ENCODE results near the gene EIF3D.

Gene EIF3D

DNA sequence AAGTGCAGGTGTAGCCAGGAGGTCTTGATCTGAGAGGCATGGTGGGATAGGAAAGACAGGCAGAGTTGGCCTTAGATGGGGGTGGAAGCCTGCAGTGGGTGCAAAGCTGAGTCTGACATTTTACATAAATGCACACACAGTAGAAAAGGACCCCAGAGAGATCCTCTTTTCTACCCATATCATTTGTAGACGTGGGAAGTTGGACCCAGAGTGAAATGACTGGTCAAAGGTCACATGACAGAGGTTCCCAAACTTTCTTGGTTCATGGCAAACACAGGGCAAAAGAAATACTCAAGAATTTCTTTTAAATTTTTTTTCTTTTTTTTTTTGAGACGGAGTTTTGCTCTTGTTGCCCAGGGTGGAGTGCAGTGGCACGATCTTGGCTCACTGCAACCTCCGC, 16.0 kb downstream of the EIF3D start (continued):
- TF ChIP-seq PPARA (CRISPR knock-in tag; IDR thresholded peaks at IDR 0.05; ENCODE audit: borderline replicate concordance) (no peak), ZFP30 (CRISPR knock-in tag; IDR thresholded peaks at IDR 0.05) (no peak), ZFP3 (CRISPR knock-in tag; IDR thresholded peaks at IDR 0.05) (no peak)

DNA sequence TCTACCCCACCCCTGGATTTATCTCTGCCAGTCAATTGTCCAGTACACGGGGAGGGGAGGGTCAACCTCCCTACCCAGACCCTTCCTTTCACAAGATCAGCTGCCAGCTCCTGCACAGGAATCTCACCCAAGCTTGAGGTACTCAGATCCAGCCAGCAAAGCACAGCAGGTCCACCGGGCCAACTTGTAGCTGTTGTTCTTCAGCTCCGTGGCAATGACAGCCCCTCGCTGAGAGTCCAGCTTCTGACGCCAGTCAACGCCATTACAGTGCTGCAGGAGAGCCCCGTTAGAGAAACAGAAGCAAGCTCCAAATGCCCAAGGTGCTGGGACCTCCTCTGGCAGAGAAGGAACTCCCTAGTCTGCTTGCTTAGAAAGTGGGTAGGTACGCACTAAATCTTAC, 16.6 kb downstream of the EIF3D start:
- TF ChIP-seq ISL1 (CRISPR knock-in tag; IDR thresholded peaks at IDR 0.05) (no peak), PPARA (CRISPR knock-in tag; IDR thresholded peaks at IDR 0.05; ENCODE audit: borderline replicate concordance) (no peak), BACH2 (CRISPR knock-in tag; IDR thresholded peaks at IDR 0.05; ENCODE audit: borderline replicate concordance) (no peak)
- TF ChIP-seq, protein P1, sequence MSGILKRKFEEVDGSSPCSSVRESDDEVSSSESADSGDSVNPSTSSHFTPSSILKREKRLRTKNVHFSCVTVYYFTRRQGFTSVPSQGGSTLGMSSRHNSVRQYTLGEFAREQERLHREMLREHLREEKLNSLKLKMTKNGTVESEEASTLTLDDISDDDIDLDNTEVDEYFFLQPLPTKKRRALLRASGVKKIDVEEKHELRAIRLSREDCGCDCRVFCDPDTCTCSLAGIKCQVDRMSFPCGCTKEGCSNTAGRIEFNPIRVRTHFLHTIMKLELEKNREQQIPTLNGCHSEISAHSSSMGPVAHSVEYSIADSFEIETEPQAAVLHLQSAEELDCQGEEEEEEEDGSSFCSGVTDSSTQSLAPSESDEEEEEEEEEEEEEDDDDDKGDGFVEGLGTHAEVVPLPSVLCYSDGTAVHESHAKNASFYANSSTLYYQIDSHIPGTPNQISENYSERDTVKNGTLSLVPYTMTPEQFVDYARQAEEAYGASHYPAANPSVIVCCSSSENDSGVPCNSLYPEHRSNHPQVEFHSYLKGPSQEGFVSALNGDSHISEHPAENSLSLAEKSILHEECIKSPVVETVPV (CRISPR knock-in tag; IDR thresholded peaks at IDR 0.05): no peak
- no peak for ATAC-seq

DNA sequence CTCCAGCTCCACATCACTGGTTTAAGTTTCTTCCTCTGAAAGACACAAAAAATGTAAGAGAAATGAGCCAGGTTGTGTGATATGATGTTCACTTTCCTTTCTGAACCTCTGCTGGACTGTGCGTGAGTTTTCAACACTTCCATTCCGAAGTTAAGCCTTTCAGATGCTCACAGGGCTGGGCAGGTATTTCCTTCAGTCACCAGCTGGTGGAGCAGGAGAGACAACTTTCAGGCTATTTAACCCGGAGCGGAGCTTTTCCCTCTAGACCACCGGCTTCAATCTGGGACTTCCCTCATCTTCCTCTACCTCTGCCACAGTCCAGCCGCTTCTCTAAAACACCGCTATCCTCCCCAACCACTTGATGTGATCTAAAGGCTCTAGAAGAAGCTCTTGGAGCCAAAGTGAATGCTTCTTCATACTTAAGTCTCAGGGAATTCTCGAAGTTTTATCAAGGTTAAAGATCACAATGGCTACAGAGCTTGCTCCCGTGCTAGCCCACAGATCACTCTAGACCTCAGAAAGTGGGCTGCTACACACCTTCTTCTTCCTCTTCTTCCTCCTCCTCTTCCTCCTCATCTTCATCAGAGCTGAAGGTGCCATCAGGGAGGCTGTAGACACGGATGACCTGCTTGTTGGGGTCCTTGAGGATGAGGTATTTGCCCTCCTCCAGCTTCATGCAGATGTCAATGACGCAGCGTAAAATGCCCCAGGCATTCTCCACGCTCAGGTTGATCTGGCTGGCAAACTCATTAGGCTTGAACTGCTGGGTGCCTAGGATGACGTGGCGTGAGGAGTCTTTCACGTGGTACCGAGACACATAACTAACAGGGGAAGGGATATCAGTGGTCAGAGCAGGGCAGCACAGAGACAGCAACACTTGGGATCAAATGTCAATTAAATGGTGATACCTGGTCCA, 17.7 kb downstream of the EIF3D start:
- peak; percentile 64 for ATAC-seq
- TF ChIP-seq GLIS3 (CRISPR knock-in tag; IDR thresholded peaks at IDR 0.05) (no peak), BACH2 (CRISPR knock-in tag; IDR thresholded peaks at IDR 0.05; ENCODE audit: borderline replicate concordance) (no peak), ZFP30 (CRISPR knock-in tag; IDR thresholded peaks at IDR 0.05) (no peak), OSR1 (CRISPR knock-in tag; IDR thresholded peaks at IDR 0.05) (no peak), ZFP3 (CRISPR knock-in tag; IDR thresholded peaks at IDR 0.05) (no peak), ISL1 (CRISPR knock-in tag; IDR thresholded peaks at IDR 0.05) (no peak), ESRRG (CRISPR knock-in tag; IDR thresholded peaks at IDR 0.05) (no peak), ZC3H10 (CRISPR knock-in tag; IDR thresholded peaks at IDR 0.05) (no peak), ZNF70 (CRISPR knock-in tag; IDR thresholded peaks at IDR 0.05) (no peak), ZNF8 (CRISPR knock-in tag; IDR thresholded peaks at IDR 0.05) (no peak), SNAI2 (CRISPR knock-in tag; IDR thresholded peaks at IDR 0.05) (no peak), CSDC2 (CRISPR knock-in tag; IDR thresholded peaks at IDR 0.05) (no peak)
- TF ChIP-seq, protein P2, sequence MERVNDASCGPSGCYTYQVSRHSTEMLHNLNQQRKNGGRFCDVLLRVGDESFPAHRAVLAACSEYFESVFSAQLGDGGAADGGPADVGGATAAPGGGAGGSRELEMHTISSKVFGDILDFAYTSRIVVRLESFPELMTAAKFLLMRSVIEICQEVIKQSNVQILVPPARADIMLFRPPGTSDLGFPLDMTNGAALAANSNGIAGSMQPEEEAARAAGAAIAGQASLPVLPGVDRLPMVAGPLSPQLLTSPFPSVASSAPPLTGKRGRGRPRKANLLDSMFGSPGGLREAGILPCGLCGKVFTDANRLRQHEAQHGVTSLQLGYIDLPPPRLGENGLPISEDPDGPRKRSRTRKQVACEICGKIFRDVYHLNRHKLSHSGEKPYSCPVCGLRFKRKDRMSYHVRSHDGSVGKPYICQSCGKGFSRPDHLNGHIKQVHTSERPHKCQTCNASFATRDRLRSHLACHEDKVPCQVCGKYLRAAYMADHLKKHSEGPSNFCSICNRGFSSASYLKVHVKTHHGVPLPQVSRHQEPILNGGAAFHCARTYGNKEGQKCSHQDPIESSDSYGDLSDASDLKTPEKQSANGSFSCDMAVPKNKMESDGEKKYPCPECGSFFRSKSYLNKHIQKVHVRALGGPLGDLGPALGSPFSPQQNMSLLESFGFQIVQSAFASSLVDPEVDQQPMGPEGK (CRISPR knock-in tag; IDR thresholded peaks at IDR 0.05; ENCODE audit: borderline replicate concordance): no peak
- TF ChIP-seq, protein P3, sequence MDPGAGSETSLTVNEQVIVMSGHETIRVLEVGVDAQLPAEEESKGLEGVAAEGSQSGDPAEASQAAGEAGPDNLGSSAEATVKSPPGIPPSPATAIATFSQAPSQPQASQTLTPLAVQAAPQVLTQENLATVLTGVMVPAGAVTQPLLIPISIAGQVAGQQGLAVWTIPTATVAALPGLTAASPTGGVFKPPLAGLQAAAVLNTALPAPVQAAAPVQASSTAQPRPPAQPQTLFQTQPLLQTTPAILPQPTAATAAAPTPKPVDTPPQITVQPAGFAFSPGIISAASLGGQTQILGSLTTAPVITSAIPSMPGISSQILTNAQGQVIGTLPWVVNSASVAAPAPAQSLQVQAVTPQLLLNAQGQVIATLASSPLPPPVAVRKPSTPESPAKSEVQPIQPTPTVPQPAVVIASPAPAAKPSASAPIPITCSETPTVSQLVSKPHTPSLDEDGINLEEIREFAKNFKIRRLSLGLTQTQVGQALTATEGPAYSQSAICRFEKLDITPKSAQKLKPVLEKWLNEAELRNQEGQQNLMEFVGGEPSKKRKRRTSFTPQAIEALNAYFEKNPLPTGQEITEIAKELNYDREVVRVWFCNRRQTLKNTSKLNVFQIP (CRISPR knock-in tag; IDR thresholded peaks at IDR 0.05; ENCODE audit: borderline replicate concordance, low read depth): no peak

DNA sequence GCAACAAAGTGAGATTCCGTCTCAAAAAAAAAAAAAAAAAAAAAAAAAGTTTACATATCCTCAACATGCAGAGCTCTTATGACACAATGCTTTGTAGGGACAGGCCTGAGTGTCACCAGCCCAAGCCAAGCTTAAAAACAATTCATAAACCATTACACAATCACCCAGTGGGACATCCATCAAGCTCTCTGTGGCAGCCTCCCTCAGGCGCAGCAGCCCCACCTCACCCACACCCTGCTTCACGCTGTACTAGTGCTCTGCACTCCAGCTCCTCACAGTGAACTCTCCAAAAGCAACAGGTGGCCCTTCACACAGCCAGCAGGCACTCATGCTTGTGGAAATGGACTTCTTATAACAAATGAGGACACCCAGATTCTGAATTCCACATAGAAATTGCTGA, 18.6 kb downstream of the EIF3D start:
- ATAC-seq: no peak
- no peak for TF ChIP-seq BACH2 (CRISPR knock-in tag; IDR thresholded peaks at IDR 0.05; ENCODE audit: borderline replicate concordance)
- TF ChIP-seq ESRRG (CRISPR knock-in tag; IDR thresholded peaks at IDR 0.05): no peak
- no peak for TF ChIP-seq CSDC2 (CRISPR knock-in tag; IDR thresholded peaks at IDR 0.05)
- no peak for TF ChIP-seq RARB (CRISPR knock-in tag; IDR thresholded peaks at IDR 0.05)
- TF ChIP-seq, protein P3 (CRISPR knock-in tag; IDR thresholded peaks at IDR 0.05; ENCODE audit: borderline replicate concordance, low read depth): no peak
- TF ChIP-seq, protein P1 (CRISPR knock-in tag; IDR thresholded peaks at IDR 0.05): no peak
- no peak for TF ChIP-seq PPARA (CRISPR knock-in tag; IDR thresholded peaks at IDR 0.05; ENCODE audit: borderline replicate concordance)
- no peak for TF ChIP-seq ZNF70 (CRISPR knock-in tag; IDR thresholded peaks at IDR 0.05)
- no peak for TF ChIP-seq ZNF8 (CRISPR knock-in tag; IDR thresholded peaks at IDR 0.05)
- no peak for TF ChIP-seq TOX (CRISPR knock-in tag; IDR thresholded peaks at IDR 0.05; ENCODE audit: borderline replicate concordance)
- TF ChIP-seq ZFP30 (CRISPR knock-in tag; IDR thresholded peaks at IDR 0.05): no peak
- TF ChIP-seq ISL1 (CRISPR knock-in tag; IDR thresholded peaks at IDR 0.05): no peak
- no peak for TF ChIP-seq ZC3H10 (CRISPR knock-in tag; IDR thresholded peaks at IDR 0.05)
- TF ChIP-seq ZNF565 (CRISPR knock-in tag; conservative IDR thresholded peaks at IDR 0.05; ENCODE audit: low read depth): no peak
- TF ChIP-seq, protein P4, sequence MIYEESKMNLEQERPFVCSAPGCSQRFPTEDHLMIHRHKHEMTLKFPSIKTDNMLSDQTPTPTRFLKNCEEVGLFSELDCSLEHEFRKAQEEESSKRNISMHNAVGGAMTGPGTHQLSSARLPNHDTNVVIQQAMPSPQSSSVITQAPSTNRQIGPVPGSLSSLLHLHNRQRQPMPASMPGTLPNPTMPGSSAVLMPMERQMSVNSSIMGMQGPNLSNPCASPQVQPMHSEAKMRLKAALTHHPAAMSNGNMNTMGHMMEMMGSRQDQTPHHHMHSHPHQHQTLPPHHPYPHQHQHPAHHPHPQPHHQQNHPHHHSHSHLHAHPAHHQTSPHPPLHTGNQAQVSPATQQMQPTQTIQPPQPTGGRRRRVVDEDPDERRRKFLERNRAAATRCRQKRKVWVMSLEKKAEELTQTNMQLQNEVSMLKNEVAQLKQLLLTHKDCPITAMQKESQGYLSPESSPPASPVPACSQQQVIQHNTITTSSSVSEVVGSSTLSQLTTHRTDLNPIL (CRISPR knock-in tag; IDR thresholded peaks at IDR 0.05; ENCODE audit: low read depth): no peak
- TF ChIP-seq, protein P5, sequence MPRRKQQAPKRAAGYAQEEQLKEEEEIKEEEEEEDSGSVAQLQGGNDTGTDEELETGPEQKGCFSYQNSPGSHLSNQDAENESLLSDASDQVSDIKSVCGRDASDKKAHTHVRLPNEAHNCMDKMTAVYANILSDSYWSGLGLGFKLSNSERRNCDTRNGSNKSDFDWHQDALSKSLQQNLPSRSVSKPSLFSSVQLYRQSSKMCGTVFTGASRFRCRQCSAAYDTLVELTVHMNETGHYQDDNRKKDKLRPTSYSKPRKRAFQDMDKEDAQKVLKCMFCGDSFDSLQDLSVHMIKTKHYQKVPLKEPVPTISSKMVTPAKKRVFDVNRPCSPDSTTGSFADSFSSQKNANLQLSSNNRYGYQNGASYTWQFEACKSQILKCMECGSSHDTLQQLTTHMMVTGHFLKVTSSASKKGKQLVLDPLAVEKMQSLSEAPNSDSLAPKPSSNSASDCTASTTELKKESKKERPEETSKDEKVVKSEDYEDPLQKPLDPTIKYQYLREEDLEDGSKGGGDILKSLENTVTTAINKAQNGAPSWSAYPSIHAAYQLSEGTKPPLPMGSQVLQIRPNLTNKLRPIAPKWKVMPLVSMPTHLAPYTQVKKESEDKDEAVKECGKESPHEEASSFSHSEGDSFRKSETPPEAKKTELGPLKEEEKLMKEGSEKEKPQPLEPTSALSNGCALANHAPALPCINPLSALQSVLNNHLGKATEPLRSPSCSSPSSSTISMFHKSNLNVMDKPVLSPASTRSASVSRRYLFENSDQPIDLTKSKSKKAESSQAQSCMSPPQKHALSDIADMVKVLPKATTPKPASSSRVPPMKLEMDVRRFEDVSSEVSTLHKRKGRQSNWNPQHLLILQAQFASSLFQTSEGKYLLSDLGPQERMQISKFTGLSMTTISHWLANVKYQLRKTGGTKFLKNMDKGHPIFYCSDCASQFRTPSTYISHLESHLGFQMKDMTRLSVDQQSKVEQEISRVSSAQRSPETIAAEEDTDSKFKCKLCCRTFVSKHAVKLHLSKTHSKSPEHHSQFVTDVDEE (CRISPR knock-in tag; IDR thresholded peaks at IDR 0.05): no peak
- no peak for TF ChIP-seq SNAI2 (CRISPR knock-in tag; IDR thresholded peaks at IDR 0.05)

All from SK-N-SH treated with all-trans-retinoic acid at 6 μM for 48 hours (cell line).